Superior temporal gyrus (tissue), 1 donor: ENCODE data around the gene EPS8L2.

ENCODE experiments used
- DNase-seq: peaks from one replicate; pipeline ENCODE4 v3.0.0-alpha.2; 2016; ENCODE audit errors: extremely low spot score

EPS8L2 gene

GRCh38 chr11:704228-704674 lies 1.8 kb upstream of the EPS8L2 start:
- DNase-seq = no peak

- no peak for DNase-seq
These were observed 1.0 kb upstream of the EPS8L2 start for GRCh38 chr11:704781-705645.

DNA sequence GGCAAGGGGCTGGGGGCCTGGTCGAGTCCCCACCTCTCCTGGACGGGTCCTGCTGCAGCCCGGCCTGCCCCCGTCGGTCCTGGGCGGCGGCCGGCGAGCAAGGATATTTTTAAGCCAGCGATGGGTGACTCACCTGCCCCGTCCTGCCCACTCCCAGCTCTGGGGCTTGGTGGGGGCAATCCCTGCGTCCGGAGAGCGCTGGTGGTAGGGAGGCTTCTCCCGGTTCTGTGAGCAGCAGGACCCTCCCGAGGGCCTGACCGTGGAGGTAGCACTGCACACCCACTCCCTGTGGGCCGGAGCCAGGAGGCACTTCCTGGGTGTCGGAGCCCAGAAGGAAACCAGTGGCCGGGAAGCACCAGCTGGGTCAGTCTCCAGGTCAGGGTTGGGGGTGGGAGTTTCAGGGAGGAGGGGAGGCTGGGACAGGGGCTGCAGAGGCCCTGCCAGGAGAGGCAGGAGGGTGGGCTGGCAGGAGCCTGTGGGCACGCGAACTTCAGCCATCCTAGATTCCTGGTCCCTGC lies 467 bp downstream of the EPS8L2 start:
- DNase-seq = no peak

DNA sequence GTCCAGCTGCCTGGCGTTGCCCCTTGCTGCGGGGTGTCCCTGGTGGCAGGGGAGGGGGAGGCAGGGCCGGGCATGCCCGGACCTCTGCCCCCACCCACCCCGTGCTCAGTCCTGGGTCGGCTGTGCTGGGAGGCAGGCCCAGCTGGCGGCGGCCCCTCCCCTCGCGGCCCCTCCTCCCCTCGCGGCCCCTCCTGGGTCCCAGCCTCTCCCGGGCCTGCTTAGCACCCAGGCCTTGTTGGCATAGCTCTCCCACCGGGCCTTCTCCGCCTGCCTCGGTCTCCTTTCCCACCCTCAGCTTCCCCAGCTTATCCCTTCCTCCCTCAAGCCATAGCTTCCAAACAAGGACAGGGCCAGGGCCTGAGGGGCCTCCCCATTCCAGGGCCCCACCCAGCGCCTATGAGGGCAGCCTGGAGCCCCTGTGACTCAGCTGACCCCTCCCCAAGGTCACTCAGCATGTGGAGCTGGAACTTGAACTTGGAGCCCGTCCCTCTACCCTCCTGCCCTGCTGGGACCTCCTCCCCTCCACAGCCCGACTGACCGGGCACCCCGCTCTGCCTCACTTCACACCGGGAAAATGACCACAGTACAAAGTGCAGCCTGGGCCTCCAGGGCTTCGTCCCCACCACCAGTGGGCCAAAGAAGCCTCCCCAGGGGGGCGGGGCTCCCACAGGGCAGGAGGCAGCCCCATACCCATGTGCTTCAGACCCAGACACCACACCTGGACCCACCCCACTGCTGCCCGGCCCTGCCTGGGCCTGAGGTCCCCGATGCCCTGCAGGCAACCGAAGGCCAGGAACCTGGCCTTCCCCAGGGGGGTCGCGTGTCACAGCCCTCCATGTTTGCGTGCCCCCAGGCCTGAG lies 1.2 kb downstream of the EPS8L2 start:
- no peak for DNase-seq

- no peak for DNase-seq
These were observed 1.9 kb downstream of the EPS8L2 start for GRCh38 chr11:707817-708420.

- no peak for DNase-seq
These were observed 2.5 kb downstream of the EPS8L2 start for GRCh38 chr11:708511-708910.

DNA sequence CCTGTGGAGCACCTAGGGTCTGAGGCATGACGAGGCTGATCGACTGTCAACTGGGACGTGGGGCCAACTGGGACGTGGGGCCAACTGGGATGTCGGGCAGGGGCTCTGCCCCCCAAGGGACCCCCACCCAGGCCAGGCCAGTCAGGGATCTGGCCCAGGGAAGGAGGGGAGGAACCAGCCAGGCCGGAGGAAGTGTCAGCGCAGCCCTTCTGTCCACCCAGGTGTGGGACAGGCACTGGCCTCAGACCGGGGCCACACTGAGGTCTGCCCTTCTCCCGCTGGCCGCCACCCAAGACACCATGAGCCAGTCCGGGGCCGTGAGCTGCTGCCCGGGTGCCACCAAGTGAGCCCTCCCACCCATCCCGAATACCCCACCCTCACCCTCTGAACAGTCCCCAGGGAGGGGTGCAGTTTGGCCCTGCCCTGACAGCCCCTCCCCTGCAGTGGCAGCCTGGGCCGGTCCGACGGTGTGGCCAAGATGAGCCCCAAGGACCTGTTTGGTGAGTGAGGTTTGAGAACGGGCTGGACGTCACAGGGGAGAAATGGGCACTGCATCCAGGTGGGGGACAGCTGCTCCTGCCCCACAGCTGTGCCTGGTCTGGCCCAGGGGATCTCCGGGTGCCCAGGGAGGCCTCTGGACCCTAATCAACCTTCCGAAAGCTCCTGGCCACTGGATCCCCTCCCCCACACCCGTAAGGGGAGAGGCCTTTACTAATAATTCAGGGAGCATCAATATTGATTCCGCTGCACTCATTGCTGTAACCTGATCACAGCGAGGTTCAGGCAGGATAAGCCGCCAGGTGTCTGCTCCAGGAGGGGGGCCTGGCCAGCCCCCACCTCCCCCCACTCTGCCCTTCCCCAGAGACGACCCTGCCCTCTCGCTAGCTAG lies 3.3 kb downstream of the EPS8L2 start:
- DNase-seq = no peak

DNA sequence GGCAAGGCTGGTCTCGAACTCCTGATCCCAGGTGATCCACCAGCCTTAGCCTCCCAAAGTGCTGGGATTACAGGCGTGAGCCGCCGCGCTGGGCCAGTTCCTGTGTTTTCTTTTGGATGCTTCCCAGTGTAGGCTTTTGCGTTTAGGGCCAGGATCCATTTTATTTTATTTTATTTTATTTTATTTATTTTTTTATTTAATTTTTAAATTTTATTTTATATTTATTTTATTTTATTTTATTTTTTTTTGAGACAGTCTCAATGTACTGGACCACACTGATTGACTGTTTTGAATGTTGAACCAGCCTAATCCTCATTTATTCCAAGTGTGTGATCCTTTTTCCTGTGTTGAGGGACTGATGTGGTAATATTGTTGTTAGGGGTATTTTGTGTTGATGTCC lies 8.4 kb downstream of the EPS8L2 start:
- no peak for DNase-seq

- DNase-seq = no peak
These were observed 13.4 kb downstream of the EPS8L2 start for GRCh38 chr11:719214-720016.

DNA sequence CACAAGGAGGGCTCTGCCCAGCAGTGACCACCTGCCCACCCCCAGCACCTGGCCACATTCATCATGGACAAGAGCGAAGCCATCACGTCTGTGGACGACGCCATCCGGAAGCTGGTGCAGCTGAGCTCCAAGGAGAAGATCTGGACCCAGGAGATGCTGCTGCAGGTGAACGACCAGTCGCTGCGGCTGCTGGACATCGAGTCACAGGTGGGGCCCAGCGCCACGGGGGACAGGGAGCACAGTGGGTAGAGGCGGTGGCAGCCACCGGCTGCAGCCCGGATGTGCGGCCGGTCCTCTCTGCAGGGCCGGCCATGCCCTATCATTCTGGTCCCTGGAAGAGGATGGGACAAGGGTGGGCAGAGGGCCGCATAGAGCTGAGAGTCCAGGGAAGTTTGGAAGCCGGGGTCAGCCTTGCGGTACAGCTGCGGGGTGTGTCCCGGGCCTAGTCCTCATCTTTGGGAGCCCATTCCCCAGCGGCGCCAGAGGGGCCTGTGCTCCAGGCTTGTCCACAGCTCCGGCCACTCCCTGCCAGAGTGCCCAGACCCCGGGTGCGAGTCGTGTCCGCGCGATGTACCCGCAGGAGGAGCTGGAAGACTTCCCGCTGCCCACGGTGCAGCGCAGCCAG lies 14.1 kb downstream of the EPS8L2 start:
- DNase-seq = no peak

DNA sequence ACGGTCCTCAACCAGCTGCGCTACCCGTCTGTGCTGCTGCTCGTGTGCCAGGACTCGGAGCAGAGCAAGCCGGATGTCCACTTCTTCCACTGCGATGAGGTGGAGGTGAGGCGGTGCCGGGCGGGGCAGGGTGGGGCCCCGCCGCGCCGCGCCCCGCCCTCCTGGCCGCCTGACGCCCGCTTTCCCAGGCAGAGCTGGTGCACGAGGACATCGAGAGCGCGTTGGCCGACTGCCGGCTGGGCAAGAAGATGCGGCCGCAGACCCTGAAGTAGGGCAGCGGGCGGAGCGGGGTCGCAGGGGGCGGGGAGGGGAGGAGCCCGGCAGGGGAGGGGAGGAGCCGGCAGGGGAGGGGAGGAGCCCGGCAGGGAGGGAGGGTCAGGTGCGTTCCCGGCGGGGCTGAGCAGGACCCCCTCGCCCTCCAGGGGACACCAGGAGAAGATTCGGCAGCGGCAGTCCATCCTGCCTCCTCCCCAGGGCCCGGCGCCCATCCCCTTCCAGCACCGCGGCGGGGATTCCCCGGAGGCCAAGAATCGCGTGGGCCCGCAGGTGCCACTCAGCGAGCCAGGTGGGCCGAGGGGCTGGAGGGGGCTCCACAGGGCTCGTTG lies 14.7 kb downstream of the EPS8L2 start:
- no peak for DNase-seq

DNA sequence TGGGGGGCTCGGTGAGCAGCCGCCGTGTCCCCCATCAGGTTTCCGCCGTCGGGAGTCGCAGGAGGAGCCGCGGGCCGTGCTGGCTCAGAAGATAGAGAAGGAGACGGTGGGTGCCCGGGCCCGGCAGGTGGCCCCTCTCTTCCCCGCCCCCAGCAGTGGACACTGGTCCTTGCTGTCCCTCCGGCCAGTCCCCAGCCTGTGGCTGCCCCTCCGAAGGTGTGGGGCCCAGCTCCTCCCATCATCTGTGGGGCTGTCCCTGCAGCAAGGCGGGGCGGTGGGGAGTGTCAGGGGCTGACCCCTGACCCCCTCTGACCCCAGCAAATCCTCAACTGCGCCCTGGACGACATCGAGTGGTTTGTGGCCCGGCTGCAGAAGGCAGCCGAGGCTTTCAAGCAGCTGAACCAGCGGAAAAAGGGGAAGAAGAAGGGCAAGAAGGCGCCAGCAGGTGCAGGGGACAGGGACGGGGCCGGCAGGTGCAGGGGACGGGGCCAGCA lies 15.3 kb downstream of the EPS8L2 start:
- no peak for DNase-seq

GRCh38 chr11:721741-722345 lies 15.8 kb downstream of the EPS8L2 start:
- no peak for DNase-seq

- DNase-seq = no peak
These were observed 16.3 kb downstream of the EPS8L2 start for GRCh38 chr11:722346-722811.

DNA sequence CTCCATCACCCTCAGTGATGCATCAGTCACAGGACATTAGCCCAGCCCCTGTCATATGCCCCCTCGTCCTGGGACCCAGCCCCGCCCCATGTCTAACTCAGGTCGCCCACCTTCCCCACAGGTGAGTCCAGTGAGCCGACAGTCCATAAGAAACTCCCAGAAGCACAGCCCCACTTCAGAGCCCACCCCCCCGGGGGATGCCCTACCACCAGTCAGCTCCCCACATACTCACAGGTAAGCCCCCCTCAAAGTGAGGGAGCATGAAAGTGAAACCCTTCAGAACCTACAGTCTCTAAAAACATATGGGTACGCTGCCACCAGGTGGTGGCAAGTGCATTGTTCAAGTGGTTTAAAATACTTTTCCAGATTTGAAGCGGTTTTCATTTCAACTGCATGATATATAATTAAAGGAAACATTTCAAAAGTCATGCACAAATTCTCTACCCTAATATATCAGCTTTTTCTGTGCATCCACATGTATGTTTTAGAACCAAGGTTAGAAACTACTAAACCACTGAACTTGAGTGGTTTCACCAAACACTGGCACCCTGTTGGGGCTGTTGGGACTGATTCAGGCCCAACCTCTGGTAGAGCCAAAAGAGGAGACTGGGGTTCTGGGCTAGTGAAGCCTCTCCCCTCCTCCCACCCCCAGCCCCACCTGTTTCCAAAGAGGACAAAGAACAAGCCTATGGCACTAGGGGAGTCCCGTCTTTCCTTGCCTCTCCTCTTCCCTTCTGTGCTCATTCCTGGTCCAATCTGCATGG lies 17.3 kb downstream of the EPS8L2 start:
- DNase-seq = peak; percentile 80

GRCh38 chr11:724049-724777 lies 18.2 kb downstream of the EPS8L2 start:
- no peak for DNase-seq

- no peak for DNase-seq
These were observed 18.9 kb downstream of the EPS8L2 start for GRCh38 chr11:724778-725386.
